Psoas muscle (tissue), 8 donors: ENCODE measurements around the gene KCNK2. TPM values are rescaled to one million over a fixed set of nuclear protein-coding genes. Genes with fewer than 3 reads are reported as not detected.

Source experiments
- ATAC-seq, 4 donors: fragments of 200-7000 bp; cut with Tn5 transposase; one replicate each; pipeline ENCODE4 v1.9.1; 2020; ENCODE audit warnings: moderate library complexity in 3 of 4, mild to moderate bottlenecking in 2 of 4
- DNase-seq, 2 donors: peaks; one replicate each; pipeline ENCODE4 v3.0.0-alpha.2; 2020
- H3K27ac ChIP-seq: fragments of 200-600 bp; one replicate; pipeline ENCODE4 v1.8.0; 2022
- H3K27me3 ChIP-seq, 3 donors: fragments of 200-600 bp in 1 of 3; one replicate each; pipeline versions ENCODE4 v1.6.1 to v1.8.0; 2013 to 2022; ENCODE audit warnings: low read length in 2 of 3, mild to moderate bottlenecking in 2 of 3, moderate library complexity in 1 of 3; ENCODE audit not compliant: insufficient read depth in 3 of 3
- H3K36me3 ChIP-seq, 2 donors: fragments of 200-600 bp in 1 of 2; one replicate each; pipeline versions ENCODE4 v1.6.1 to v1.8.0; 2013 to 2022; ENCODE audit warnings: low read depth in 1 of 2, mild to moderate bottlenecking in 1 of 2, moderate library complexity in 1 of 2; ENCODE audit not compliant: insufficient read depth in 1 of 2
- H3K4me1 ChIP-seq: fragments of 200-600 bp; one replicate; pipeline ENCODE4 v1.8.0; 2022
- H3K4me3 ChIP-seq: fragments of 200-600 bp; one replicate; pipeline ENCODE4 v1.8.0; 2022; ENCODE audit warnings: mild to moderate bottlenecking
- H3K9me3 ChIP-seq: fragments of 200-600 bp; one replicate; pipeline ENCODE4 v1.8.0; 2022
- CTCF ChIP-seq: fragments of 200-600 bp; IDR thresholded peaks from one replicate; pipeline ENCODE4 v1.8.0; 2022; ENCODE audit warnings: antibody characterized with exemption
- WGBS, 3 donors: extraction: QIAGEN DNeasy Blood & Tissue Kit; methylation state at CpG; one replicate each; pipeline versions ENCODE4 v1.1.6 to v1.1.7; 2013; 5-methylcytosine and 5-hydroxymethylcytosine counted together
- intact Hi-C, 2 donors: fragments of 100-400 bp; cut with DNase I; formaldehyde crosslinking; loops; one replicate each; pipeline versions ENCODE4 v1.11.0 to v1.14.2; 2022
- long read RNA-seq, 2 donors: library from polyadenylated mRNA; unstranded; transcript quantifications; one replicate each; pipeline ENCODE4 v2.0.0, GENCODE V29; 2021
- polyA plus RNA-seq, 3 donors: library from polyadenylated mRNA; stranded (reverse); fragments of 200-250 nt; gene quantifications; one replicate each; pipeline ENCODE4 v1.2.3, GENCODE V29; 2013
- total RNA-seq, 4 donors: library from RNA; stranded (reverse); fragmentation: NEBNext Ultra II Directional in 2 of 4; extraction: Animal tissue kit (Norgen Biotek cat#: 25700) in 2 of 4; gene quantifications; one replicate each; pipeline versions ENCODE4 v1.2.1 to v1.2.4, GENCODE V29; 2021 to 2023
- donor health status: healthy with polysubstance abuse.
- donor health status: DM: no; HTN: no; CAD: no; lungs with moderate emphysema.
- donor health status: Bipolar disorder and iron deficiency.
- donor health status: healthy.
- donor health status: DM: yes; HTN: yes; CAD: no.
- donor health status: DM: no; HTN: no; CAD: no.
- donor health status: DM: no; HTN: no; CAD: no.
- donor health status: DM: yes; HTN: yes; CAD: no.

Gene KCNK2
- total RNA-seq (1 to 10 TPM in 2 of 4 donors, under 1 TPM in 2; 0.37 to 1.7 (median 1.1) TPM), polyA plus RNA-seq (1 to 10 TPM in 1 of 3 donors, under 1 TPM in 2; 0.03 to 2.1 (median 0.24) TPM)
- long read RNA-seq, donor 1 = 0 reads
- long read RNA-seq, donor 2, partial matches to known transcripts = 0 of 2 reads
- long read RNA-seq, donor 2, other reads (novel, unspliced or antisense) = 0 of 2 reads

- WGBS, 3 donors = 0 to 1% (median 0%) methylated on average over 25 to 82 of the region's 85 CpGs
- no peak for TF ChIP-seq CTCF
These were observed at the start of gene KCNK2 for GRCh38 chr1:215082532-215083382. TSS of gene KCNK2 (plus strand) at chr1:215082737. CDS start at chr1:215083386, 649 bp downstream.

GRCh38 chr1:215032911-215033526, 49.5 kb upstream of the KCNK2 start:
- intact Hi-C loops = no loop called here
- Histone ChIP-seq H3K4me1 (no peaks in the 10 kb centered on the region), H3K4me3 (no peak overlapping the region), H3K9me3 (no peaks in the 10 kb centered on the region), H3K27me3 (no peaks in the 10 kb centered on the region), H3K36me3 (no peaks in the 10 kb centered on the region), H3K27ac (no peak overlapping the region)
- no peak for TF ChIP-seq CTCF
- DNase-seq = no peak
- 83 to 92% (median 90%) methylated on average over 1 of the region's 1 CpG for WGBS, 3 donors
- no peak for ATAC-seq

More at GRCh38 chr1:215082532-215083382, at the start of gene KCNK2:
- ATAC-seq = peak in 2 of 4 donors; percentile 27 to 45
- peaks cover 3 to 35% (median 5%) of the 10 kb centered on the region in 3 donors for H3K27me3 ChIP-seq
- intact Hi-C loops = no loop called here
- H3K4me1 ChIP-seq = no peaks in the 10 kb centered on the region
- DNase-seq = peak; percentile 19 to 50
- H3K36me3 ChIP-seq = no peaks in the 10 kb centered on the region
- no peaks in the 10 kb centered on the region for H3K9me3 ChIP-seq
- peak within 1 kb of the TSS; percentile 58 for H3K4me3 ChIP-seq
- H3K27ac ChIP-seq = no peak within 1 kb of the TSS

- intact Hi-C loops = no loop called here
- DNase-seq (no peak), ATAC-seq (no peak)
- H3K4me1 ChIP-seq = no peaks in the 10 kb centered on the region
- H3K27me3 ChIP-seq = no peaks in the 10 kb centered on the region
- H3K9me3 ChIP-seq = no peaks in the 10 kb centered on the region
- WGBS, 3 donors = 67 to 77% (median 73%) methylated on average over 2 of the region's 2 CpGs
- no peaks in the 10 kb centered on the region for H3K36me3 ChIP-seq
- no peak overlapping the region for H3K4me3 ChIP-seq
- no peak for TF ChIP-seq CTCF
- no peak overlapping the region for H3K27ac ChIP-seq
These were observed 42.3 kb upstream of the KCNK2 start for GRCh38 chr1:215040190-215040589.

- intact Hi-C loops = no loop called here
- DNase-seq (no peak), ATAC-seq (no peak)
- no peak overlapping the region for H3K4me3 ChIP-seq
- no peaks in the 10 kb centered on the region for H3K27me3 ChIP-seq
- WGBS, 3 donors = 92 to 97% (median 94%) methylated on average over 1 of the region's 1 CpG
- no peak overlapping the region for H3K27ac ChIP-seq
- TF ChIP-seq CTCF = no peak
- H3K36me3 ChIP-seq = no peaks in the 10 kb centered on the region
- no peaks in the 10 kb centered on the region for H3K4me1 ChIP-seq
- H3K9me3 ChIP-seq = no peaks in the 10 kb centered on the region
These were observed 39.1 kb upstream of the KCNK2 start for GRCh38 chr1:215043401-215043800.
